ENCODE data around the gene HOXD8. TPM values are rescaled to one million over a fixed set of nuclear protein-coding genes. Genes with fewer than 3 reads are reported as not detected.

The HOXD8 gene
- total RNA-seq, 1 donor from 2014 or later, result not detected

DNA sequence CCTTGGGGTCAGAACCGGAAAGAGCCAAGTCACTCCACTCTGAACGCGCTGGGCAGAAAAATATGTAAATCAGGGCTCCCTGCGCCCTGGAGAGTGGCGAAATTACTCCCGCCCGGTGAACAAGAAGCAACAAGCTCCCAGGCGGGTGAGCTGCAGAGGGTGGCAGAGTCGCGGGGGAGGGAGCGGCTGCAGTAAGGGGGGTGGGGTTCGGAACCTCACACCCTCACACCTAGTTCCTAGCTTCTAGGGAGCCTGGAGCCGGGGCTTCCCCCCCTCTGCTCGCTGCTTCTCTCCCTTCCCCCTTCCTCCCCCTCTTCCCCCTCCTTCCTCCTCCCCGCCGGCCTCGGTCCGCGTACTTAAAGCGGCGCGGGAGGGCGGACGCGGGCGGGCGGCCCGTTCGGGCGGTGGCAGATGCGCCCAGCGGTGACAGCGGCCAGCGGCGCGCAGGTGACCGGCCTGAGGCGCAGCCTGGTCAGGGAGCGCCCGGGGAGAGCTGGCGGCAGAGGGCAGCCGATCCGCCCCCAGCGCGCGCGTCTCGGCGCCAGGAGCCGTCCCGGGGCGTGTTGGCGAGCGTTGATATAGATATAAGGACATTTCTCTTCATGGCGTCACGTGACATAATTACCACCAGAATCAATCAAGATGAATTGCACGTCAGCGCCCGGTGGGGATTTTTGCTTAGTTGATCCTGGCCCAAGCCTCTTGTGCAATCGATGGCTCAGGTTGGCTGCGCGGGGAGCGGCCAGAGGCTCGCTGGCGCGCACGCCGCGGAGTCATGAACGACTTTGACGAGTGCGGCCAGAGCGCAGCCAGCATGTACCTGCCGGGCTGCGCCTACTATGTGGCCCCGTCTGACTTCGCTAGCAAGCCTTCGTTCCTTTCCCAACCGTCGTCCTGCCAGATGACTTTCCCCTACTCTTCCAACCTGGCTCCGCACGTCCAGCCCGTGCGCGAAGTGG is 22.6 kb upstream of the HOXD8 start, which contains the start of gene HOXD11:
Gene HOXD11 (plus strand): TSS at position 700 of the 959 bp plus-strand sequence. CDS start 76 bp downstream, at position 776.
- peaks cover 82% of the 10 kb centered on the region for H3K27me3 Mint-ChIP-seq (ENCODE audit: low read depth, unreplicated experiment)
- FAIRE-seq (no peak), DNase-seq (ENCODE audit: low read depth) (no peak)
- H3K4me1 ChIP-seq (ENCODE audit: insufficient read depth, low read length), result no peaks in the 10 kb centered on the region
- H3K27me3 ChIP-seq (ENCODE audit: insufficient read depth, low read length), result peaks cover 87% of the 10 kb centered on the region
- peaks cover 4% of the 10 kb centered on the region for H4K20me1 ChIP-seq (ENCODE audit: insufficient read depth, low read length)
- peak within 1 kb of the TSS; percentile 80 for H3K27ac Mint-ChIP-seq (ENCODE audit: unreplicated experiment)
- H3K27ac ChIP-seq (ENCODE audit: low read depth, low read length), result no peak within 1 kb of the TSS
- no peak within 1 kb of the TSS for H3K4me3 ChIP-seq (ENCODE audit: insufficient read depth, low read depth, low read length)
- H3K9me3 Mint-ChIP-seq (ENCODE audit: unreplicated experiment), result peaks cover 22% of the 10 kb centered on the region
- H3K36me3 Mint-ChIP-seq (ENCODE audit: low read depth, unreplicated experiment), result no peaks in the 10 kb centered on the region
- no peak within 1 kb of the TSS for H3K9ac ChIP-seq (ENCODE audit: low read length)
- TF ChIP-seq EZH2 (IDR thresholded peaks at IDR 0.05; ENCODE audit: insufficient read depth, low read length), result peak; percentile 84
- TF ChIP-seq, protein P1, sequence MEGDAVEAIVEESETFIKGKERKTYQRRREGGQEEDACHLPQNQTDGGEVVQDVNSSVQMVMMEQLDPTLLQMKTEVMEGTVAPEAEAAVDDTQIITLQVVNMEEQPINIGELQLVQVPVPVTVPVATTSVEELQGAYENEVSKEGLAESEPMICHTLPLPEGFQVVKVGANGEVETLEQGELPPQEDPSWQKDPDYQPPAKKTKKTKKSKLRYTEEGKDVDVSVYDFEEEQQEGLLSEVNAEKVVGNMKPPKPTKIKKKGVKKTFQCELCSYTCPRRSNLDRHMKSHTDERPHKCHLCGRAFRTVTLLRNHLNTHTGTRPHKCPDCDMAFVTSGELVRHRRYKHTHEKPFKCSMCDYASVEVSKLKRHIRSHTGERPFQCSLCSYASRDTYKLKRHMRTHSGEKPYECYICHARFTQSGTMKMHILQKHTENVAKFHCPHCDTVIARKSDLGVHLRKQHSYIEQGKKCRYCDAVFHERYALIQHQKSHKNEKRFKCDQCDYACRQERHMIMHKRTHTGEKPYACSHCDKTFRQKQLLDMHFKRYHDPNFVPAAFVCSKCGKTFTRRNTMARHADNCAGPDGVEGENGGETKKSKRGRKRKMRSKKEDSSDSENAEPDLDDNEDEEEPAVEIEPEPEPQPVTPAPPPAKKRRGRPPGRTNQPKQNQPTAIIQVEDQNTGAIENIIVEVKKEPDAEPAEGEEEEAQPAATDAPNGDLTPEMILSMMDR (IDR thresholded peaks at IDR 0.05; ENCODE audit: insufficient read depth, low read depth, low read length), result no peak
- peaks cover 9% of the 10 kb centered on the region for H3K9me3 ChIP-seq (ENCODE audit: insufficient read depth, low read depth, low read length)
- H3K4me2 ChIP-seq (ENCODE audit: low read length), result peak within 1 kb of the TSS; percentile 44
- H2AFZ ChIP-seq (ENCODE audit: low read depth, low read length), result no peak within 1 kb of the TSS
- H3K79me2 ChIP-seq (ENCODE audit: insufficient read depth, low read length), result no peaks in the 10 kb centered on the region
- peaks cover 4% of the 10 kb centered on the region for H3K4me1 Mint-ChIP-seq (ENCODE audit: low read depth, unreplicated experiment)
- peak within 1 kb of the TSS; percentile 34 for H3K4me3 Mint-ChIP-seq (ENCODE audit: unreplicated experiment)
- no peaks in the 10 kb centered on the region for H3K36me3 ChIP-seq (ENCODE audit: insufficient read depth, low read length)

DNA sequence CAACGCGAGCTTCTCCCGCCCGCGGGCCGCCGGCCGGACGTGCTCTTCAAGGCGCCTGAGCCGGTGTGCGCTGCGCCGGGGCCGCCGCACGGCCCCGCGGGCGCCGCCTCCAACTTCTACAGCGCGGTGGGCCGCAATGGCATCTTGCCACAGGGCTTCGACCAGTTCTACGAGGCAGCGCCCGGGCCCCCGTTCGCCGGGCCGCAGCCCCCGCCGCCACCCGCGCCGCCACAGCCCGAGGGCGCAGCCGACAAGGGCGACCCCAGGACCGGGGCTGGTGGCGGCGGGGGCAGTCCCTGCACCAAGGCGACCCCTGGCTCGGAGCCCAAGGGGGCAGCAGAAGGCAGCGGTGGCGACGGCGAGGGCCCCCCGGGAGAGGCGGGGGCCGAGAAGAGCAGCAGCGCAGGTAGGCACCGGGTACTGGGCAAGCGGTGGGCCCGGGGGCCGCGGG is 21.7 kb upstream of the HOXD8 start:
- no peak overlapping the region for H3K4me3 ChIP-seq (ENCODE audit: insufficient read depth, low read depth, low read length)
- no peak for DNase-seq (ENCODE audit: low read depth)

More for the DNA sequence above, 21.7 kb upstream of the HOXD8 start:
- Mint-ChIP-seq H3K36me3 (ENCODE audit: low read depth, unreplicated experiment) (no peaks in the 10 kb centered on the region), H3K27me3 (ENCODE audit: low read depth, unreplicated experiment) (peaks cover 80% of the 10 kb centered on the region), H3K4me1 (ENCODE audit: low read depth, unreplicated experiment) (peaks cover 4% of the 10 kb centered on the region), H3K4me3 (ENCODE audit: unreplicated experiment) (no peak overlapping the region), H3K9me3 (ENCODE audit: unreplicated experiment) (peaks cover 17% of the 10 kb centered on the region), H3K27ac (ENCODE audit: unreplicated experiment) (no peak overlapping the region)
- peaks cover 87% of the 10 kb centered on the region for H3K27me3 ChIP-seq (ENCODE audit: insufficient read depth, low read length)
- H4K20me1 ChIP-seq (ENCODE audit: insufficient read depth, low read length), result peaks cover 4% of the 10 kb centered on the region
- H3K9me3 ChIP-seq (ENCODE audit: insufficient read depth, low read depth, low read length), result peaks cover 4% of the 10 kb centered on the region
- no peaks in the 10 kb centered on the region for H3K4me1 ChIP-seq (ENCODE audit: insufficient read depth, low read length)
- no peaks in the 10 kb centered on the region for H3K79me2 ChIP-seq (ENCODE audit: insufficient read depth, low read length)
- H3K4me2 ChIP-seq (ENCODE audit: low read length), result no peak overlapping the region
- no peak for FAIRE-seq
- no peak overlapping the region for H2AFZ ChIP-seq (ENCODE audit: low read depth, low read length)
- no peaks in the 10 kb centered on the region for H3K36me3 ChIP-seq (ENCODE audit: insufficient read depth, low read length)
- TF ChIP-seq EZH2 (IDR thresholded peaks at IDR 0.05; ENCODE audit: insufficient read depth, low read length), result peak; percentile 28
- TF ChIP-seq, protein P1 (IDR thresholded peaks at IDR 0.05; ENCODE audit: insufficient read depth, low read depth, low read length), result no peak
- H3K9ac ChIP-seq (ENCODE audit: low read length), result no peak overlapping the region
- no peak overlapping the region for H3K27ac ChIP-seq (ENCODE audit: low read depth, low read length)
